IPS DF 19.7 (cell line): ENCODE measurements around the gene SLC6A7.

ENCODE experiments used
- DNase-seq: peaks from one replicate; pipeline ENCODE4 v3.0.0-alpha.2; 2013; ENCODE audit warnings: low read depth, low spot score

SLC6A7 gene

DNA sequence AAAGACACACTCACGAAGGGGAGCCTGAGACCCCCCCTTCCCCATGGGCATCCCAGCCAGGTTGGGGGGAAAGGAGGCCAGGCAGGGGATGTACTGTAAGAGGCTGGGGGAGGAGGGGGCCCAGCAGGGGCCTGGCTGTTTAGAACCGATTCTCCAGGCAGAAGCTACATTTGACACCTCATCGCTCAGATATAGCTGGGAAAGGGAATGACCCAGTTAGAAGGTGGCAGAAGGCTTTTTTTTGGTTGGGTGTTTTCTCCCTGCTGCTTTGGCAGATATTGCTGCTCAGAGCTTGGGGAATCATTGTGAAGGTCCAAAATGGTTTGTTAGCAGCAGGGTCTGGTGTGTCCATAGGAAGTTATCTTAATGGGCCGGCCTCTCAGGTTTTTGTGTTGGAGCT is 17.3 kb upstream of the SLC6A7 start:
- no peak for DNase-seq

DNA sequence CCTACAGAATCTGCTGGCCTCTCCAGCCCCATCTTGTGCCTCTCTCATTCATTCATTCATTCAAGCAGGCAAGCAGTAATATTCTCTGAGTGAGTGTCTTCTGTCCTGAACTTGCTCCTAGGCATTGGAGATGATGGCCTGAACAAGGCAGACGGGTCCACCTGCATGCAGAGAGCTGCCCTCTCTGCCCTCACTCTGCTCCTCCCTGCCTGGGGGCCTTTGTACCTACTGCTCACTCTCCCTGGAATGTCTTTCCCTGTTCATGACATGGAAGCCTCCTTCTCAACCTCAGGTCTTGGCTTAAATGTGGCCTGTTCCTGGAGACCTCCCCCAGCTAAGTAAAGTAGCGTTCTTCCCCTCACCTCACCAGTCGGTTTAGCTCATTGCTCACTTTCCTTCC is 16.7 kb upstream of the SLC6A7 start:
- DNase-seq: no peak

DNA sequence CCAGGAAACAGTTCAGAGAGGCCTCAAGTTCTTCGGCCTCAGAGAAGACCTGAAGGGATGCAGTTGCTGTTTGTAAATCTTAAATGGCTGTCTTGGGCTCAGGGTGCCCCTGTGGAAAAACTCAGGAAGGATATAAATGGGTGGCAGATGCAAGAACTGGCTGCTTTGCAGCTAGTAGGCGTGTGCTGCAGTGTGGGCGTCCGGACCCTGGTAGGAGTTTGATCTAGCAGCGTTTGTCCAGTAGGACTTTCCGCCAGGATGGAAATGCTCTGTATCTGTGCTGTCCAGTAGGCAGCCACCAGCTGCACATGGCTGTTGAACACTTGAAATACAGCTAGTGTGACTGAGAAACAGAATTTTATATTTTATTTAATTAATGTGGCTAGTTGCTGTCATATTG is 15.6 kb upstream of the SLC6A7 start:
- no peak for DNase-seq

DNA sequence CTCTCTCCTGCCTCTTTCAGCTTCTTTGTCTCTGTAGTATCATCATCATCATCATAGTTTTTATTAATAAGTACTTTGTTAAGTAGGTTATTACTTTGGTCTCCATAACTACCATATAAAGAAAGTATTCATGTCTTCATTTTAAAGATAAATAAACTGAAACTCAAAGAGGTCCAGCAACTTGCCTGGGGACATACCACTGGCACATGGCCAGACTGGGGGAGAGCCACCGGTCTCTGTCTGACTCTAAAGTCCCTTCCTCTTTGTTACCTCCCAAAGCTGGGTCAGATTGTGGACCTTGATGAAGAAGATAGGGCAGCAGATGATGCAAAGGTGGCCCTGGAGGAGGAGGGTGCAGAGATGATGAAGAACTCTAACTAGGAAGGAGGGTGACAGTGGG is 14.8 kb upstream of the SLC6A7 start:
- no peak for DNase-seq

DNA sequence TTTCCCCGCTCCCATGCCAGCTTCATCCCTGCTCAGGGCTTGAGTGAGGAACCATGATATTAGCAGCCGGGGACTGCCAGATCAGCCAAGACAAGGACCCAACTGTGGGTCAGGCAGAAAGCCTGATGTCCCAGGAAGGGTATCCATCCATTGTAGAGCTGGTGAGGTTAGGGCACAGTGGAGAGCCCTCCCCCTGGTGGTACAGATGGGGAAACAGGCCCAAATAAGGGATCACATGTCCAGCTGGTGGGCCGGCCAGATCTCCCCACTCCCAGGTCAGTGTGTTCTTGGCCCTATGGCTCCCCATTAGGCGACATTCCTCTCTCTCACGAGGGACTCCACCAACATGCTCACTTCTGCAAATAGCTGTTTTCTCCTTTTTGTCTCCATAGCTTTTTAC is 14.3 kb upstream of the SLC6A7 start:
- DNase-seq: peak; percentile 63

DNA sequence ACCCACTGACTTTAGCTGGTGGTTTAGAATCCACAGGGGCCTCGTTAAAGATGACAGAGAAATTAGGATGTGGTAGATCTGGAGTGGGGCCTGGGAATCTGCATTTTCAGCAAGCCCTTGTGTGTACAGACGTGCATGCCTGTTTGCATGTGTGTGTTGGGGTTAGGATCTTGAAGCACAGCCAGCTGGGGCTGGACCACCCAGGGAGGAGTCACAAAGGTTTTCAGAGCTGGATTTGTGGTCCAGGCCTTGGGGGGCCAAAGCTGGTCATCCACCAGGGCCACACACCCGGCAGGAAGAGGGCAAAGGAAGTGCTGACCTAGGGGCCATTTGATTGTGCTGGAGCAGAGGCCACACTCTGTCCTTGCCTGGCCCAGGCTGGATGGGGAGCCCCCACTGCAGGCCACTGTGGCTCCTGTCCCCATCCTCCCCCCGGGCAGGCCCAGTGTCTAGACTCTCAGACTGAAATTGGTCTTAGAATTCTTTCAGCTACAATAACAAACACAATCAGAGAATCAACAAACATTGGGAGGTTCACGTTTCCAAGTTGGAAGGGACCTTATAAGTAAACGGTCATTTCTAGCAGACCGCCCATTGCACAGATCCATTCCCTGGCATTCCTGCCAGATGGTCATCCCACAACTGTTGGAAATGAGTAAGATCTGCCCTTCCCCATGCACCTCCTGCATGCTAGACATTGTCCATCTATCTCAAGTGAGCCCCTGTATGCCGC is 13.0 kb upstream of the SLC6A7 start:
- DNase-seq: no peak

DNA sequence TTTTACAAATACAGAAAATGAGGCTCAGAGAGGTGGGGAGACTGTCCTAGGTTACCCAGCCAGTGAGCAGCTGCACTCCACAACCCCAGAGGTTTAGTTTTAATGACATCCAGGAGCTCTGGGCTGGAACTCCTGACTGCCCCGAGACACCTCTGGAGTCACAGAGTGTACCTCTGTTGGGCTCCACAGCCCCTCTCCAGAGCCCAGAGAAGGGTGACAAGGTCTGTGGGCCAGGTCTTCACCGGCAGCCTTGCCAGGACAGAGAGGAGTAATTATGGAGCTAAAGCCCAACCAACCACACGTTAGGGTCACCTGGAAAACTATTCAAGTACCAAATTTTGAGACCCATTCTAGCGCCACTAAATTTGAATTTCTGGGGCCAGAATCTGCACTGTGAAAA is 12.1 kb upstream of the SLC6A7 start:
- no peak for DNase-seq

DNA sequence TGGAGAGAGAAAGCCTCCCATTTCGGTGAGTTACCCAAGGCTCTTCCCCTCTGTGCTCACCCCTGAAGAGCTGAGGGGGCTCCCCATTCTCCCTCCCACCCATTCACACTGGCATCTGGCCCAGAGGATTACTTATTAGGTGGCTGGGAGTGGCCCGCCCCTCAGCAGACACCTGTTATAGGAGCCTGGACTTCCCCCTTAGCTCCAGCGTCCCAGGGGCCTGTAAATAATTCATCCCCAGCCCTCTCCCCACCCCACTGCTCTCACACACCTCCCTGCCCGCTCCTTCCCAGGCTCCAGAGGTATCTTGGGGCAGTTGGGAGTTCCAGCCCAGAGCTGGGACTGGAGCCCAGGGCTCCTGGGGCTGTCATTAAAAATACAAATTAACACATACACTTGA is 11.6 kb upstream of the SLC6A7 start:
- no peak for DNase-seq

DNA sequence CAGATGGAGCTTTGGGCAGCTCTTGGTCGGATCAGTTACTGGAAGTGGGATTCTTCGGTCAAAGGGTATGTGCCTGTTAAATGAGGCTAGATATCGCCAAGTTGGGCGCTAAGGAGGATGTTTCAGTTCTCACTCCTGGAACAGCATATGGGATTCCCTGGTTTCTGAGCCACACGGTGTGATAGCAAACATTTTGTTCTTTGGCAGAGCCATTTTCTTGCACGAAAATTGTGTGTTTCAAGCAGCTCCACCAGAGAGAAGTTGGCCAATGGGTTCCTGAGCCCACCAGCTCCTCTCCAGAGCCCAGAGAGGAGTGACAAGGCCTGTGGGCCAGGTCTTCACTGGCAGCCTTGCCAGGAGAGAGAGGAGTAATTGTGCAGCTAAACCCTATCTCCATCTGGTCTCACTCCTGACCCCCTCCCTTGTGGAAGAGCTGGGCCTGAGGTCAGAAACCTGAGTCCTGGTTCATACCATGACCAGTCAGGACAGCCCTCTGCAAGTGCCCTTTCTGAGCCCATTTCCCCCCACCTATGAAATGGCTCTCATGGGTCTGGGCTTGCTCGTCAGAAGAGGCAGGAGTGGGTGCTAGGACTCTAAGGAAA is 10.7 kb upstream of the SLC6A7 start:
- no peak for DNase-seq

DNA sequence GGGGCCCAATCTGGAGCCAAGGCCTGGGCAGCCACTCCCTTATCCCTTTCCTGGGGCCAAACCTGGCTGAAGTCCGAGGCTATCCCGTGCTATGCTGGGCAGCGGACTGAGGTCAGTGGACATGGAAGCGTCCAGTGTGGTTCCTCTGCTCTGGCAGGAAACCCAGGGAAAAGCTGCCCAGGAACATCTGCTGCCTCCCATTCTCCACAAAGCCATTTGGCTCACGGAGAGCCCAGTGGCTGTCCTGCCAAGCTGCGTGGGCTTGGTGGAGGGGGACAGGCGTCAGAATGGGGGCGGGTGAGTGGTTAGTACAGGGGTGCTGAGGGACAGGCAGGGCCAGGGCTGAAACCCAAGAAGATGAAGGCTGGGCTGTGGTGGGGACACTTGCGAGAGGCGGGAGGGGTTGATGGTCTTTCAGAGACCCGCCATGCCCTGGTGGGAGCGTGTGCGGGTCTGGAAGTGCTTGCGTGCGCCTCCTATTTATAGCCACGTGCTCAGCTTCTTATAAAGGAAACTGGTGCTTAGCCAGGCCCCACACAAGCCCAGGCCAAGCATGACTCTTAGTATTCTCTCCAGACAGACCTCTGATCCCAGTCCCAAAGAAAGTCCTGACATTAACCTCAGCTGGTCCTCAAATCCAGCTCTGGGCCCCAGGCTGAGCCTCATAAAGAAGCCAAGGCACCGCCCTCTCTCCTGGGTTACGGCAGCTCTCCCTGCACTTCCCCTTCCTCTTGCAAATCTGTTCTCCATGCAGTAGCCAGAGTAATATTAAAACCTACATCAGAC is 9.4 kb upstream of the SLC6A7 start:
- no peak for DNase-seq

DNA sequence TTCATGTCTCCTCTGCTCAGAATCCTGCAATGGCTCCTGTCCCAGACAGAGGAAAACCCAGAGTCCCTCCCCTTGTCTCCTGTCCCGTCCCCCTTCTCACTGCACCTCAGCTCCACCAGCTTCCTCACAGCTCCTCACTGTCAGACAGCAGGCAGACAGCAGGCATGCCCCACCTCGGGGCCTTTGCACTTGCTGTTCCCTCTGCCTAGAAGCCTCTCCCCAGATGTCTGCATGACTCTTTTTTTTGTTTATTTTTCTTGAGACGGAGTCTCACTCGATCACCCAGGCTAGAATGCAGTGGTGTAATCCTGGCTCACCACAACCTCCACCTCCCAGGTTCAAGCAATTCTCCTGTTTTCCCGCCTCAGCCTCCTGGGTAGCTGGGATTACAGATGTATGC is 8.8 kb upstream of the SLC6A7 start:
- no peak for DNase-seq

DNA sequence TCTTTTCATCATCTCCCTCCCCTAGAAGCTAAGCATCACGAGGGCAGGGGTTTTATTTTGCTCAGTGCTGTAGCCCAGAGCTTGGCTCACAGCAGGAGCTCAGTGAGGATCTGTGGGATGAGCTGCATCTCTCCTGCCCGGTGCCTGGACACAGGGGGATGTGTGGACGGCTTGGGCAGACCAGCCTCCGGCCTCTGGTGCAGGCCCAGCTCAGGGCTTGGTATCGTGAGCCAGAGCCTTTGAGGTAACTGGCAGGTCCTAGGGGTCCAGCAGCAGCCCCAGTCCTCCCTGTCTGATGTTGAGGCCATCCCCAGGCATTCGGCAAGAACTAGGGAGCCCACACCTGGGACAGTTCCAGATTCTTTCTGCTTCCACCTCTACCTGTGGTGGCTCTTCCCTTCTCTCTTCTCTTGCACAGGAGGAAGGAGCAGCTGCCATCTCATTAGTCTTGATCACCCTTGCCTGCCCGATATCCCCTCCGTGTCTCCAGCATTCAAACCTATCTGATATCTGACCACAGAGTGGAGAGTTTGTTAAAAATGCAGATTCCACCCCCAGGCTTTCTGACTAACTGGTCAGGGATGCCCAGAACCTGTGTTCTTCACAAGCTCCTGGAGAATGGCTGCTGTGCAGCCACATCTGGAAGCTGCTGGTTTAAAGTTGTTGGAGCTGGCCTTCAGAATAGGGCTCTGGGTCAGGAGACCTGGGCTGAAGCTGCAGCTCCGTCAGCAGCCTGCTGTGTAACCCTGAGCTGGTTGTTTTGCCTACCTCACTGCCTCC is 7.9 kb upstream of the SLC6A7 start:
- DNase-seq: no peak

DNA sequence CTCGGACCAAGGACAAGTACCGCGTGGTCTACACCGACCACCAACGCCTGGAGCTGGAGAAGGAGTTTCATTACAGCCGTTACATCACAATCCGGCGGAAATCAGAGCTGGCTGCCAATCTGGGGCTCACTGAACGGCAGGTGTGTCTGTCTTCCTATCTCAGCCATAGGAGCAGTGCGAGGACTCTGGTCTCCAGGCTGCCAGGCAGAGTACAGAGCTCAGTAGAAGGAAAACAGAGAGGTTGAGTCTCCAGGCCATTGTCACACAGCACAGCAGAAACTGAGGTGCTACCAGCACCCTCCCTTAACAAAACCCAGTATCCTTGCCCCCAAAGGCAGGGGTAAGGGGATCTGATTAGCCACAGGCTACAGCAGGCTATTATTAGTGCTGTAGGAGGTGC is 7.1 kb upstream of the SLC6A7 start:
- no peak for DNase-seq

DNA sequence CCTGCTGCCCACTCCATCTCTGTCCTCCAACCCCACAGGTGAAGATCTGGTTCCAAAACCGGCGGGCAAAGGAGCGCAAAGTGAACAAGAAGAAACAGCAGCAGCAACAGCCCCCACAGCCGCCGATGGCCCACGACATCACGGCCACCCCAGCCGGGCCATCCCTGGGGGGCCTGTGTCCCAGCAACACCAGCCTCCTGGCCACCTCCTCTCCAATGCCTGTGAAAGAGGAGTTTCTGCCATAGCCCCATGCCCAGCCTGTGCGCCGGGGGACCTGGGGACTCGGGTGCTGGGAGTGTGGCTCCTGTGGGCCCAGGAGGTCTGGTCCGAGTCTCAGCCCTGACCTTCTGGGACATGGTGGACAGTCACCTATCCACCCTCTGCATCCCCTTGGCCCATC is 6.4 kb upstream of the SLC6A7 start:
- no peak for DNase-seq

DNA sequence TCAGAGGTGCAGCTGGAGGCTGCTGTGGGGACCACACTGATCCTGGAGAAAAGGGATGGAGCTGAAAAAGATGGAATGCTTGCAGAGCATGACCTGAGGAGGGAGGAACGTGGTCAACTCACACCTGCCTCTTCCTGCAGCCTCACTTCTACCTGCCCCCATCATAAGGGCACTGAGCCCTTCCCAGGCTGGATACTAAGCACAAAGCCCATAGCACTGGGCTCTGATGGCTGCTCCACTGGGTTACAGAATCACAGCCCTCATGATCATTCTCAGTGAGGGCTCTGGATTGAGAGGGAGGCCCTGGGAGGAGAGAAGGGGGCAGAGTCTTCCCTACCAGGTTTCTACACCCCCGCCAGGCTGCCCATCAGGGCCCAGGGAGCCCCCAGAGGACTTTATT is 5.9 kb upstream of the SLC6A7 start:
- DNase-seq: no peak

DNA sequence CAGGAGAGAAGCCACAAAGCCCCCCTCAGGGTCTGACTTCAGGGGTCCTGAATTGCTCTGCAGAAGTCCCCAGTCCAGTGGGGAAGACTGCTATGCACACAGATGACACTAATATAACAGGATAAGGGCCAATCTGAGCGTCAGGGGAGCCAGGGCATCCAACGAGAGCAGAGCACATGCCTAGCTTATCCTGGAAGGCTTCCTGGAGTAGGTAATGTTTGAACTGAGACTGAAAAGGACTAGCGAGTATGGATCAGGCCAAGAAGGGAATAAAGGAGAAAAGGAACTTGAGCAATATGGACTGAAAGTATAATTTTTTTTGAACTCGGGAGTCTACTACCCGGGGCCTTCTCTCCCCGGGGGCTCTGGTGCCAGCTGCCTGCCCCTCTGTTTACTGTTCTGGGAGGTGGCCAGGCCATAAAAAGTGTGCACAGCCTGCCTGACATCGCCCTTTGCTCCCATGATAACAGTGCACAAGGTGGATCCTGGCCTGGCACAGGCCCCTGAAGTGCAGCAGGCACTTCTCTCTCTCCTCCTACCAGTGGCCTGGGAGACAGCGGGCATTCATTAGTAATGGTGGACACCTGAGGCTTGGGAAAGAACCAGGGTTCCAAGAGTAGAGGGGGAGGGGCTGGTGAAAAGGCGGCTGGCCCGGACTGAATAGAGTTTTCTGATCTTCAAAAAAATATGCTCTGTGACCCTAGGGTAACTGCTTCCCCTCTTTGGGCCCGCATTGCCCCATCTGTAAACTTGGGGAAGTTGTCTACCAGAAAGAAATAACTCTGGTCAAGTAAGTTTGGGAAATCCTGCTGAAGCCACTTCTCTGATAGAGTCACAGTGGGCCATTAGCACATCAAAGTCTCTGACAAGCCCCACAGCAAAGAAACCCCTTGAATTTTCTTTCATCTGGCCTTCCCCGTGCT is 4.6 kb upstream of the SLC6A7 start:
- DNase-seq: no peak

DNA sequence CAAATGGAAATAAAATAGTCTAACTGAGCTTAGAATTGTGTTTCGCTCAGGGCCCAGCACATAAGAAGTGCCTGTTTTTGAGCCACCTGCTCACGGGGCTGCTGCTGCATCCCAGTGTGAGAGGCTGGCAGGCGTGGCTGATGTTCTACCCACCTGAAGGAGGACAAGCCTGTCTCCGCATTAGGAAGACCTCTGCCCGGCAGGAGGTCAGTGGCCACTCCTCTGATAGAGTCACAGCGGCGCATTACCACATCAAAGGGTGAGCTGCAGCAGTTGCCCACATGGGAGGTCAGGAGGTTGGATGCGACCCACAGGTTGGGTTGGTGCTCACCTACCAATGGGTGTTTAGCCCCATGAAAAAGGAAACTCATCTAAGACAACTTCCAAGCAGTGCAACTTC is 3.7 kb upstream of the SLC6A7 start:
- no peak for DNase-seq

DNA sequence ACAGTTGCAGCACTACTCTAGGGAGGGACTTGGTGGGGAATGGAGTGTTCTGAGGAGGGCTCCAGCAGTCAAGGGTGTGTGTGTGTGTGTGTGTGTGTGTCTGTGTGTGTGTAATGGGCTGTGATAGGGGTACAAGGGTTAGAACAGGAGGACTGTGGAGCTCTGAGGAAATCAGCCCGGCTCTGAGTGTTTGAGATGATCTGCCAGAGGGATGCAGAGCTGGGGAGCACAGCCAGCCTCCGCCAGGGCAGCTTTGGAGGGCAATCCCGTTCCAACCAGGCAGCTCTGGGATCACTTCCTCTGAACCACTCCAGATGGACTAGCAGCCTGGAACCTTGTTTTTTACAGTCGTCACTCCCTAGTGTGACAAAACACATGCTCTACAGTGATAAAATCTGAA is 3.0 kb upstream of the SLC6A7 start:
- no peak for DNase-seq

DNA sequence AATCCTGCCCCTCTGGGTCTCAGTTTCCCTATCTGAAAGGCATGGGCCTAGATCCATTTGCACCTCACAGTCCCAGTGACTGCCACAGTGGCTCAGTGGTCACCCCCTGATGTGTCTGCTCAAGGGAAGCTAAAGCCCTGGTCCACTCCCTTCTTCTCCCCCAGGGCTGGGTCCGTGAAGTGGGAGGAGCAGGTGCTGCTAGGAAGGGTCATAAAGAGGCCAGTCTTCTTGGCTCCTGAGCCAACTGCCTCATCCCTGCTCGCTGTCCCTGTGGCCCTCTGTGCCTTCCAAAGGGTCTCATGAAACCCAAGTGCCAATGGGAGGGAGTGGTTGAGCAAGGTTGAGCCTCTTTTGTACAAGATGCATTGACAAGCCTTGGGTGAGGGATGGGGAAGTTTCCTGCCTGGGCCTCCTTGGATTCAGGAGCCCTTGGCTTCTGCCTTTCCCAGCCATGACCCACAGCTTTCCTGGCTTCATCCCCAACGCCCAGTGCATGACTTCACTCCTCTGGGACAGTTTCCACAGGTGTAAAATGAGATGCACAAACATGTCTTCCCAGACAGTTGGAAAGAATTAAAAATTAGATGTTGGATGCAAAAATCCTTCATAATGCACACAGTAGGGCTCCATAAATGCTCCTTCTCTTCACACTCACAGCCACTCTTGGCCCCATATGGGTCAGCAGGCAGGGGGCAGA is 1.6 kb upstream of the SLC6A7 start:
- no peak for DNase-seq

DNA sequence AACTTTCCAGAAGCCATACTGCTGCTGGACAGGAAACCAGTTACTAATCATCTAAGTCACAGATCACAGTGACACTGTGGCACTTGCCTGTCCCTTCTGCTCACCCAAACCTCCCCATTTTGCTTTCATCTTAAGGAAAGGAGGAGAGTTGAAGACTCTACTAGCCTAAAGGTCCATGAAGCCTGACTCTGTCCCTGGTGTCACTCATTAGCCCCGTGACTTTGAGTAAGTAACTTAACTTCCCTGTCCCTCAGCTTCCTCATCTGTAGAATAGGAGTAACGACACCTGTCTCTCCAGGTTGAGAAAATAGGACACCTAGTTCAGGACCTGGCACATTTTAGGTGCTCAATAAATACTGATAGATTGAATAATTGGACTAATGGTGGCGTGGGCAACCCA is 536 bp upstream of the SLC6A7 start:
- no peak for DNase-seq
